WERI-Rb-1 (cell line): ENCODE results near the gene PARD3B.

Source experiments
- DNase-seq: peaks from one replicate; pipeline ENCODE4 v3.0.0-alpha.2; 2020
- H3K27ac ChIP-seq: fragments of 250-450 bp; sonication (Bioruptor Pico); 2 replicates; pipeline ENCODE4 v1.5.1; 2020; ENCODE audit warnings: mild to moderate bottlenecking, moderate library complexity
- H3K27me3 ChIP-seq: fragments of 250-450 bp; sonication (Bioruptor Pico); 2 replicates; pipeline ENCODE4 v1.5.1; 2021; ENCODE audit warnings: mild to moderate bottlenecking, low read depth, moderate library complexity; ENCODE audit not compliant: insufficient read depth, severe bottlenecking
- H3K36me3 ChIP-seq: fragments of 250-450 bp; sonication (Bioruptor Pico); 2 replicates; pipeline ENCODE4 v1.5.1; 2020; ENCODE audit warnings: mild to moderate bottlenecking, moderate library complexity
- H3K4me3 ChIP-seq: 2 replicates; pipeline ENCODE4 v1.5.1; 2011; ENCODE audit warnings: low read depth, mild to moderate bottlenecking, control low read depth, low read length
- H3K9me3 ChIP-seq: fragments of 250-450 bp; sonication (Bioruptor Pico); 2 replicates; pipeline ENCODE4 v1.5.1; 2021; ENCODE audit warnings: mild to moderate bottlenecking, moderate library complexity; ENCODE audit not compliant: severe bottlenecking
- TF ChIP-seq, protein P1 (sequence below): IDR thresholded peaks from 2 replicates; pipeline ENCODE4 v1.5.1; 2011; ENCODE audit warnings: low read depth, mild to moderate bottlenecking, control low read depth, inconsistent platforms, low read length

The PARD3B gene

DNA sequence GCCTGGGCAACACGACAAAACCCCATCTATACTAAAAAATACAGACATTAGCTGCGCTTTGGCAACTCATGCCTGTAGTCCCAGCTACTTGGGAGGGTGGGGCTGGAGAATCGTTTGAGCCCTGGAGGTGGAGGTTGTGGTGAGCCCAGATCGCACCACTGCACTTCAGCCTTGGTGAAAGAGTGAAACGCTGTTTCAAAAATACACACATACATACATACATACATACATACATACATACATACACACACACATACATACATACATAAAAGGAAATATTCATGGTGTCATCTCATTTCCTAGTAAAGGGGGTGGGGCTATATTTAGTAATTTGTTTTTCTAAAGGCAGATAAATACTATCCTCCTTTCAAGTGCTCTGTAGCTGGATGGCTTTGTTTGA is 205.1 kb downstream of the PARD3B start:
- H3K4me3 ChIP-seq = no peak overlapping the region
- H3K27me3 ChIP-seq = no peaks in the 10 kb centered on the region
- no peaks in the 10 kb centered on the region for H3K36me3 ChIP-seq
- H3K9me3 ChIP-seq = peaks cover 5% of the 10 kb centered on the region
- DNase-seq = no peak
- TF ChIP-seq, protein P1, sequence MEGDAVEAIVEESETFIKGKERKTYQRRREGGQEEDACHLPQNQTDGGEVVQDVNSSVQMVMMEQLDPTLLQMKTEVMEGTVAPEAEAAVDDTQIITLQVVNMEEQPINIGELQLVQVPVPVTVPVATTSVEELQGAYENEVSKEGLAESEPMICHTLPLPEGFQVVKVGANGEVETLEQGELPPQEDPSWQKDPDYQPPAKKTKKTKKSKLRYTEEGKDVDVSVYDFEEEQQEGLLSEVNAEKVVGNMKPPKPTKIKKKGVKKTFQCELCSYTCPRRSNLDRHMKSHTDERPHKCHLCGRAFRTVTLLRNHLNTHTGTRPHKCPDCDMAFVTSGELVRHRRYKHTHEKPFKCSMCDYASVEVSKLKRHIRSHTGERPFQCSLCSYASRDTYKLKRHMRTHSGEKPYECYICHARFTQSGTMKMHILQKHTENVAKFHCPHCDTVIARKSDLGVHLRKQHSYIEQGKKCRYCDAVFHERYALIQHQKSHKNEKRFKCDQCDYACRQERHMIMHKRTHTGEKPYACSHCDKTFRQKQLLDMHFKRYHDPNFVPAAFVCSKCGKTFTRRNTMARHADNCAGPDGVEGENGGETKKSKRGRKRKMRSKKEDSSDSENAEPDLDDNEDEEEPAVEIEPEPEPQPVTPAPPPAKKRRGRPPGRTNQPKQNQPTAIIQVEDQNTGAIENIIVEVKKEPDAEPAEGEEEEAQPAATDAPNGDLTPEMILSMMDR = no peak
- H3K27ac ChIP-seq = no peak overlapping the region

DNA sequence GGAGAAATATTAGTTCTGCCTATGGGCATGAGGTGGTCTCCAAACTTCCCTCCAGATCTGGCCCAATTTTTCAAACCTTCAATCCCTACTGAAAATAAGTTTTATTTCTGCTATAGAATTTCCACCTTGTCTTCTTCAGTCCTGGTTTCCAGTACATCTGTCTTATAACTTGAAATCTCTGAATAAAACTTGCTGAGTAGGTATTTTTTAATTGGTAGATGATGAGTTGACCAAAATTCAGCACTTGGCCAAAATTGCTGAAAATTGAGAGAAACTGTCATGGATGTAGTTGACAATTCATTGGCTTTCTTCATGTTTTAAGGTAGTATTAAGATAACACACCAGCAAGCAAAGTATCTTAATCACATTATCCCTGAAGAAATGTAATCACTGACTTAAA is 206.2 kb downstream of the PARD3B start:
- TF ChIP-seq, protein P1 = no peak
- no peak overlapping the region for H3K4me3 ChIP-seq
- H3K27me3 ChIP-seq = no peaks in the 10 kb centered on the region
- no peaks in the 10 kb centered on the region for H3K36me3 ChIP-seq
- no peak for DNase-seq
- peaks cover 5% of the 10 kb centered on the region for H3K9me3 ChIP-seq
- H3K27ac ChIP-seq = no peak overlapping the region

DNA sequence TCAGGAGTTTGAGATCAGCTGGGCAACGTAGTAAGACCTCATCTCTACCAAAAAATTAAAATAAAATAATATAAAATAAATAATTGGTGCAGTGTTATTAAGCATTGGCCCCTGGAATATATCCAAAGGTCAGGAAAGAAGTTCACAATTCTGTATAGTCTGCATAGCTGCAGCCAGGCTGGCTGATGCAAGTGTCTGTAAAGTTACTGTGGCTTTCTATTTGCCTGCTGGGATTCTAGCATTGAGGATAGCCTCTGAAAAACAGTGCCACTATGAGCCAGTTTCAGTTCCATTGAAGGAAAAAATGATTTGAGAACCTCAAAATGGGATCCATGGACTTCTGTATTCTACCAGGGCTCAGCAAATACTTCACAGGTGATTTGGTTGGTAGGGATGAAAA is 208.6 kb downstream of the PARD3B start:
- TF ChIP-seq, protein P1 = no peak
- H3K36me3 ChIP-seq = no peaks in the 10 kb centered on the region
- no peak overlapping the region for H3K27ac ChIP-seq
- no peaks in the 10 kb centered on the region for H3K27me3 ChIP-seq
- DNase-seq = no peak
- H3K4me3 ChIP-seq = no peak overlapping the region
- no peaks in the 10 kb centered on the region for H3K9me3 ChIP-seq

GRCh38 chr2:204754898-204755297 is 209.6 kb downstream of the PARD3B start:
- no peaks in the 10 kb centered on the region for H3K27me3 ChIP-seq
- H3K27ac ChIP-seq = no peak overlapping the region
- H3K9me3 ChIP-seq = no peaks in the 10 kb centered on the region
- no peak for DNase-seq
- no peak overlapping the region for H3K4me3 ChIP-seq
- TF ChIP-seq, protein P1 = no peak
- no peaks in the 10 kb centered on the region for H3K36me3 ChIP-seq

- Histone ChIP-seq H3K9me3 (no peaks in the 10 kb centered on the region), H3K27me3 (no peaks in the 10 kb centered on the region), H3K4me3 (no peak overlapping the region), H3K36me3 (no peaks in the 10 kb centered on the region), H3K27ac (no peak overlapping the region)
- DNase-seq = no peak
- TF ChIP-seq, protein P1 = no peak
Measured at GRCh38 chr2:204763974-204764703, 218.9 kb downstream of the PARD3B start.

- H3K4me3 ChIP-seq = no peak overlapping the region
- TF ChIP-seq, protein P1 = no peak
- no peak overlapping the region for H3K27ac ChIP-seq
- H3K9me3 ChIP-seq = no peaks in the 10 kb centered on the region
- DNase-seq = no peak
- H3K36me3 ChIP-seq = no peaks in the 10 kb centered on the region
- no peaks in the 10 kb centered on the region for H3K27me3 ChIP-seq
Measured at GRCh38 chr2:204770735-204771134, 225.5 kb downstream of the PARD3B start.
